Measurements from ENCODE around the gene ANXA5. TPM values are rescaled to one million over a fixed set of nuclear protein-coding genes. Genes with fewer than 3 reads are reported as not detected.

The ANXA5 gene
- total and polyA plus RNA-seq, 12 donors, result 90.8 to 285 (median 115) TPM

- no peak overlapping the region for H3K4me3 ChIP-seq
- WGBS, 2 donors, result 72 to 82% methylated on average over 3 of the region's 3 CpGs
- ATAC-seq (no peak), DNase-seq (no peak)
- H3K27ac ChIP-seq, result no peak overlapping the region
- H3K4me1 ChIP-seq, result peaks cover 0 to 3% (median 0%) of the 10 kb centered on the region in 9 donors
- no peaks in the 10 kb centered on the region for H3K9me3 ChIP-seq
- H3K36me3 ChIP-seq, result no peaks in the 10 kb centered on the region
- TF ChIP-seq CTCF (IDR thresholded peaks at IDR 0.05), result no peak
- H3K27me3 ChIP-seq, result peaks cover 0 to 10% (median 0%) of the 10 kb centered on the region in 7 donors
- intact Hi-C loops (cut with DNase I), result loop anchor here in 3 of 10 donors (5.0 to 10.0 kb wide), 4 partner anchors 42 to 357 kb away; no protein-coding TSS in a partner anchor
Observed at GRCh38 chr4:121728798-121729226, 32.0 kb upstream of the ANXA5 start.

- DNase-seq (no peak), ATAC-seq (no peak)
- H3K27me3 ChIP-seq, result peaks cover 0 to 7% (median 0%) of the 10 kb centered on the region in 7 donors
- TF ChIP-seq CTCF (IDR thresholded peaks at IDR 0.05), result no peak
- H3K9me3 ChIP-seq, result no peaks in the 10 kb centered on the region
- no peak overlapping the region for H3K27ac ChIP-seq
- H3K4me3 ChIP-seq, result no peak overlapping the region
- no peaks in the 10 kb centered on the region for H3K36me3 ChIP-seq
- H3K4me1 ChIP-seq, result peaks cover 0 to 3% (median 0%) of the 10 kb centered on the region in 9 donors
- WGBS, 2 donors, result 86 to 89% methylated on average over 4 of the region's 4 CpGs
- intact Hi-C loops (cut with DNase I), result loop anchor here in 3 of 10 donors (5.0 to 10.0 kb wide), 4 partner anchors 41 to 356 kb away; no protein-coding TSS in a partner anchor
Observed at GRCh38 chr4:121728066-121728465, 31.3 kb upstream of the ANXA5 start.

GRCh38 chr4:121726642-121727268 lies 30.0 kb upstream of the ANXA5 start:
- Histone ChIP-seq H3K27ac (no peak overlapping the region), H3K36me3 (no peaks in the 10 kb centered on the region), H3K4me1 (peaks cover 0 to 3% (median 0%) of the 10 kb centered on the region in 9 donors), H3K27me3 (no peaks in the 10 kb centered on the region), H3K9me3 (no peaks in the 10 kb centered on the region), H3K4me3 (no peak overlapping the region)
- WGBS, 2 donors, result 36 to 38% methylated on average over 3 of the region's 3 CpGs
- peak in 7 of 8 donors; percentile 44 to 81 (median 71) for ATAC-seq
- intact Hi-C loops (cut with DNase I), result loop anchor here in 3 of 10 donors (1.0 to 10.0 kb wide), 5 partner anchors 29 to 354 kb away; no protein-coding TSS in a partner anchor
- no peak for DNase-seq
- peak; percentile 42 to 81 (median 73) for TF ChIP-seq CTCF (IDR thresholded peaks at IDR 0.05)

GRCh38 chr4:121724671-121725070 lies 27.9 kb upstream of the ANXA5 start:
- Histone ChIP-seq H3K4me1 (peaks cover 0 to 3% (median 0%) of the 10 kb centered on the region in 9 donors), H3K4me3 (no peak overlapping the region), H3K36me3 (no peaks in the 10 kb centered on the region), H3K27me3 (no peaks in the 10 kb centered on the region), H3K27ac (no peak overlapping the region), H3K9me3 (no peaks in the 10 kb centered on the region)
- ATAC-seq (no peak), DNase-seq (no peak)
- intact Hi-C loops (cut with DNase I), result loop anchor here in 3 of 10 donors (1.0 to 10.0 kb wide), 5 partner anchors 12 to 352 kb away; no protein-coding TSS in a partner anchor
- no peak for TF ChIP-seq CTCF (IDR thresholded peaks at IDR 0.05)
- WGBS, 2 donors, result 92% methylated on average over 1 of the region's 1 CpG

All from heart right ventricle (tissue), 16 donors.